ENCODE results near the gene PLAGL1. TPM values are rescaled to one million over a fixed set of nuclear protein-coding genes. Genes with fewer than 3 reads are reported as not detected.

Gene PLAGL1
- total and polyA plus RNA-seq, 2 of the 8 experiments (the other 6 are each of a cell fraction or from before 2014, with no cell fraction given): 0.94 to 1.1 TPM

DNA sequence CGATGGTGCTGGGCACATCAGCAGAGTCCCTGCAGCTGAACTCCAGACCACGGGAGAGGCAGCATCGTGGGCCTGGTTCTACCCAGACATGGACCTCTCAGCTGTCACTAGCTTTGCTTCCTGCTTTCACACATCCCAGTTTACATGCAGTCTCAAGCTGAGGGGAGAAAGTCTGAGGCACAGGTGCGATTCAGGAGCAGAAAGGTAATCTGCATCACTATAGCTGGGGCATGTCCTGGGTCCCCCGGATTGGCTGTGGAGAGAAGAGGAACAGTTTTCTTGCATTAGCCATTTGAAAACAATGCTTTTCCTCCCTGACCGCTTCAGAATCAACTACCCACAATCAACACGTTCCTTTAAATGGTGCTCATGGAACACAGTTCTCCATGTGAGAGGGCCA is 59.9 kb downstream of the PLAGL1 start:
- H3K56ac ChIP-seq (replicated peaks; ENCODE audit: insufficient read length, low read depth, low read length): no peak overlapping the region
- no peak for DNase-seq (ENCODE audit: low read depth in 1 of 2, low spot score in 2 of 2)
- no peak overlapping the region for H4K5ac ChIP-seq (ENCODE audit: insufficient read length, low read depth, low read length)
- no peaks in the 10 kb centered on the region; a peak in 1 of 8 replicates for H3K36me3 ChIP-seq (ENCODE audit: control insufficient read depth in 2 of 4, insufficient read depth in 4 of 4, low read length in 3 of 4)
- H3K4me2 ChIP-seq (ENCODE audit: insufficient read depth in 1 of 2, low read depth in 2 of 2, low read length in 2 of 2): no peak overlapping the region
- peaks cover 0 to 2% (median 0%) of the 10 kb centered on the region in 4 experiments; a peak in 2 of 7 replicates for H3K27me3 ChIP-seq (replicated peaks in 1 of 4; ENCODE audit: control insufficient read depth in 3 of 4, extremely low read depth in 1 of 4, insufficient read depth in 3 of 4, low read length in 3 of 4)
- H4K91ac ChIP-seq (replicated peaks; ENCODE audit: insufficient read length, low read length): no peak overlapping the region
- H2BK15ac ChIP-seq (ENCODE audit: low read length): no peak overlapping the region
- no peak overlapping the region for H3K4ac ChIP-seq (replicated peaks; ENCODE audit: insufficient read length, low read depth, low read length)
- FAIRE-seq: no peak
- H3K23me2 ChIP-seq (ENCODE audit: low read depth, low read length): no peaks in the 10 kb centered on the region
- H3K4me3 ChIP-seq (ENCODE audit: extremely low read depth in 1 of 4, insufficient read depth in 2 of 4, low read depth in 3 of 4, low read length in 4 of 4): no peak overlapping the region
- H2BK5ac ChIP-seq (ENCODE audit: low read depth, low read length): no peak overlapping the region
- no peak overlapping the region for H2BK12ac ChIP-seq (ENCODE audit: low read depth, low read length)
- POLR2A ChIA-PET (ENCODE audit: partially characterized antibody): no interaction called here
- no peak overlapping the region for H2AK5ac ChIP-seq (ENCODE audit: low read depth, low read length)
- no peaks in the 10 kb centered on the region for H4K20me1 ChIP-seq (replicated peaks in 1 of 2; ENCODE audit: control insufficient read depth in 1 of 2, insufficient read depth in 2 of 2, low read length in 2 of 2)
- no peak overlapping the region for H2BK20ac ChIP-seq (ENCODE audit: low read length)
- no peaks in the 10 kb centered on the region for H3K79me1 ChIP-seq (ENCODE audit: low read depth, low read length)
- H3K9me3 ChIP-seq (ENCODE audit: insufficient read depth in 2 of 2, low read depth in 1 of 2, low read length in 1 of 2): peaks cover 5 to 6% of the 10 kb centered on the region in 2 experiments
- peak; percentile 77; the same call in 1 of the 2 replicates for TF ChIP-seq TCF12 (IDR thresholded peaks at IDR 0.05; ENCODE audit: low read depth, low read length)
- no peak for TF ChIP-seq HDAC2 (IDR thresholded peaks at IDR 0.05; ENCODE audit: borderline replicate concordance in 1 of 2, low read depth in 2 of 2, low read length in 2 of 2)
- CTCF ChIA-PET (ENCODE audit: partially characterized antibody): interaction anchor here (0.9 to 18.8 kb wide), 5 partner anchors 8 to 435 kb away, joined by 3 to 591 read pairs (median 19); no protein-coding TSS in a partner anchor
- H4K8ac ChIP-seq (ENCODE audit: extremely low read depth, insufficient read depth, low read length): no peak overlapping the region
- no peak overlapping the region for H3K9ac ChIP-seq (replicated peaks in 1 of 4; ENCODE audit: extremely low read depth in 1 of 4, low read depth in 3 of 4, low read length in 3 of 4)
- H2BK120ac ChIP-seq (replicated peaks; ENCODE audit: low read depth, low read length): no peak overlapping the region
- no peak overlapping the region for H3K27ac ChIP-seq (ENCODE audit: low read depth, low read length)
- H3K14ac ChIP-seq (ENCODE audit: insufficient read length): no peak overlapping the region
- 73% methylated on average over 7 of the region's 7 CpGs; no CpG with 5 or more reads in 1 of the 2 experiments for WGBS, 2 experiments (ENCODE audit: extremely low coverage in 1 of 2, insufficient coverage in 1 of 2, insufficient read length in 1 of 2, insufficient replicate concordance in 2 of 2, low coverage in 1 of 2, low lambda C conversion rate in 2 of 2, missing lambda C conversion rate in 1 of 2)
- H3K4me1 ChIP-seq (replicated peaks in 1 of 4; ENCODE audit: control insufficient read depth in 3 of 4, insufficient read depth in 4 of 4, low read length in 3 of 4): peaks cover 0 to 4% (median 1%) of the 10 kb centered on the region in 4 experiments; a peak in 2 of 7 replicates
- no peak overlapping the region for H2AFZ ChIP-seq (ENCODE audit: low read length)
- no peaks in the 10 kb centered on the region for H3K79me2 ChIP-seq (ENCODE audit: control insufficient read depth in 1 of 2, insufficient read depth in 2 of 2, low read length in 2 of 2)
- H3K23ac ChIP-seq (ENCODE audit: insufficient read length): no peak overlapping the region
- no peak overlapping the region for H3K18ac ChIP-seq (ENCODE audit: extremely low read depth, low read length)
